ENCODE data around the gene EPN2. TPM values are rescaled to one million over a fixed set of nuclear protein-coding genes. Genes with fewer than 3 reads are reported as not detected.

EPN2 gene
- total RNA-seq, 4 donors from 2014 or later, result 25.6 to 145 (median 84.1) TPM

GRCh38 chr17:19239544-19239943, 2.4 kb downstream of the EPN2 start:
- H3K36me3 ChIP-seq, result no peaks in the 10 kb centered on the region
- DNase-seq, result no peak
- H3K9me3 ChIP-seq, result no peaks in the 10 kb centered on the region
- H3K27me3 ChIP-seq, result no peaks in the 10 kb centered on the region
- no peak overlapping the region for H3K4me3 ChIP-seq
- intact Hi-C loops (cut with DNase I; ENCODE audit: low total_unique reads), result no loop called here
- H3K4me1 ChIP-seq, result peaks cover 0 to 6% of the 10 kb centered on the region in 2 donors
- H3K27ac ChIP-seq, result peak overlapping the region; percentile 43 to 94
- TF ChIP-seq CTCF (IDR thresholded peaks at IDR 0.05) (no peak), POLR2A (IDR thresholded peaks at IDR 0.05) (no peak)

GRCh38 chr17:19242323-19242722, 5.2 kb downstream of the EPN2 start:
- H3K4me1 ChIP-seq, result peaks cover 7 to 11% of the 10 kb centered on the region in 2 donors
- no peak overlapping the region for H3K4me3 ChIP-seq
- no peak for DNase-seq
- no peaks in the 10 kb centered on the region for H3K36me3 ChIP-seq
- peak overlapping the region in 1 of 2 donors; percentile 44 for H3K27ac ChIP-seq
- intact Hi-C loops (cut with DNase I; ENCODE audit: low total_unique reads), result no loop called here
- TF ChIP-seq POLR2A (IDR thresholded peaks at IDR 0.05) (no peak), CTCF (IDR thresholded peaks at IDR 0.05) (no peak)
- no peaks in the 10 kb centered on the region for H3K9me3 ChIP-seq
- no peaks in the 10 kb centered on the region for H3K27me3 ChIP-seq

- Histone ChIP-seq H3K27me3 (no peaks in the 10 kb centered on the region), H3K27ac (peak overlapping the region in 1 of 2 donors; percentile 31), H3K4me3 (no peak overlapping the region), H3K9me3 (no peaks in the 10 kb centered on the region), H3K36me3 (no peaks in the 10 kb centered on the region), H3K4me1 (peaks cover 13 to 17% of the 10 kb centered on the region in 2 donors)
- intact Hi-C loops (cut with DNase I; ENCODE audit: low total_unique reads), result no loop called here
- DNase-seq, result no peak
- TF ChIP-seq POLR2A (IDR thresholded peaks at IDR 0.05), result no peak
- no peak for TF ChIP-seq CTCF (IDR thresholded peaks at IDR 0.05)
Measured at GRCh38 chr17:19242926-19243325, 5.8 kb downstream of the EPN2 start.

GRCh38 chr17:19243838-19244237, 6.7 kb downstream of the EPN2 start:
- Histone ChIP-seq H3K4me1 (peaks cover 16 to 26% of the 10 kb centered on the region in 2 donors), H3K27ac (peak overlapping the region in 1 of 2 donors; percentile 22), H3K4me3 (no peak overlapping the region), H3K9me3 (no peaks in the 10 kb centered on the region), H3K36me3 (no peaks in the 10 kb centered on the region), H3K27me3 (no peaks in the 10 kb centered on the region)
- intact Hi-C loops (cut with DNase I; ENCODE audit: low total_unique reads), result no loop called here
- no peak for DNase-seq
- no peak for TF ChIP-seq POLR2A (IDR thresholded peaks at IDR 0.05)
- TF ChIP-seq CTCF (IDR thresholded peaks at IDR 0.05), result no peak

GRCh38 chr17:19244357-19244756, 7.2 kb downstream of the EPN2 start:
- Histone ChIP-seq H3K36me3 (no peaks in the 10 kb centered on the region), H3K4me1 (peaks cover 13 to 31% of the 10 kb centered on the region in 2 donors), H3K27ac (peak overlapping the region in 1 of 2 donors; percentile 22), H3K27me3 (no peaks in the 10 kb centered on the region), H3K9me3 (no peaks in the 10 kb centered on the region), H3K4me3 (no peak overlapping the region)
- intact Hi-C loops (cut with DNase I; ENCODE audit: low total_unique reads), result no loop called here
- TF ChIP-seq POLR2A (IDR thresholded peaks at IDR 0.05) (no peak), CTCF (IDR thresholded peaks at IDR 0.05) (no peak)
- DNase-seq, result no peak

All from uterus (tissue), 4 donors.